Endothelial cell of umbilical vein (primary cell): ENCODE data around the gene ZNF681. TPM values are rescaled to one million over a fixed set of nuclear protein-coding genes. Genes with fewer than 3 reads are reported as not detected.

Source experiments
- BruUV-seq: library from RNA; stranded (reverse); fragments of 400-500 nt; replicated peaks from 2 replicates; lab custom pipeline; 2021; lab: Mats Ljungman, UMichigan
- CTCF ChIA-PET: fragments of 300-600, 350-600 bp; sonication (Branson Sonifier 250); formaldehyde crosslinking; loops from one replicate; lab custom pipeline; 2021; ENCODE audit warnings: antibody characterized with exemption, inconsistent platforms; lab: Charles Lee
- POLR2A ChIA-PET: fragments of 300-600, 350-600 bp; sonication (Branson Sonifier 250); formaldehyde crosslinking; loops from one replicate; lab custom pipeline; 2021; ENCODE audit warnings: antibody characterized with exemption, inconsistent platforms; lab: Charles Lee
- DNase-seq: peaks from one replicate; pipeline ENCODE4 v3.0.0-alpha.2; 2011; ENCODE audit warnings: low read depth, low spot score
- FAIRE-seq: peaks from 2 replicates; lab custom pipeline; 2011; peaks lifted over from hg19 to GRCh38; lab: Jason Lieb, UNC
- H2AFZ ChIP-seq: 2 replicates; pipeline ENCODE4 v1.6.0; 2012; ENCODE audit warnings: low read depth, low read length, control low read depth, inconsistent platforms
- H3K27ac ChIP-seq: 2 replicates; pipeline ENCODE4 v1.5.1; 2011; ENCODE audit warnings: low read depth, mild to moderate bottlenecking, control low read depth, low read length, moderate library complexity; ENCODE audit not compliant: insufficient read depth
- H3K27me3 ChIP-seq, 2 experiments: 2 replicates each; pipeline versions ENCODE4 v1.6.0 to v1.6.1; 2011; ENCODE audit warnings: low read length in 2 of 2, mixed read lengths in 1 of 2; ENCODE audit not compliant: control insufficient read depth in 2 of 2, insufficient read depth in 2 of 2
- H3K36me3 ChIP-seq, 2 experiments: 2 replicates in 1 of 2; 3 replicates in 1 of 2; pipeline ENCODE4 v1.5.1; 2011; ENCODE audit warnings: low read length in 2 of 2, mild to moderate bottlenecking in 1 of 2, moderate library complexity in 1 of 2; ENCODE audit not compliant: control insufficient read depth in 2 of 2, insufficient read depth in 2 of 2; ENCODE audit errors: extremely low read depth in 1 of 2
- H3K4me1 ChIP-seq: 3 replicates; pipeline ENCODE4 v1.5.1; 2011; ENCODE audit warnings: mild to moderate bottlenecking, low read length; ENCODE audit not compliant: control insufficient read depth, insufficient read depth; ENCODE audit errors: extremely low read depth
- H3K4me2 ChIP-seq: 2 replicates; pipeline ENCODE4 v1.6.1; 2011; ENCODE audit warnings: low read length, control low read depth, mixed read lengths; ENCODE audit not compliant: insufficient read depth
- H3K4me3 ChIP-seq, 3 experiments: fragments of 200-600 bp in 1 of 3; sonication (generic), shearing (Covaris generic) in 1 of 3; replicated peaks in 1 of 3; 2 replicates each; pipeline ENCODE4 v1.5.1; 2011 to 2016; ENCODE audit warnings: control low read depth in 3 of 3, low read length in 3 of 3, mild to moderate bottlenecking in 2 of 3, inconsistent platforms in 1 of 3, low read depth in 1 of 3, moderate library complexity in 1 of 3; ENCODE audit not compliant: insufficient read depth in 1 of 3
- H3K79me2 ChIP-seq: 2 replicates; pipeline ENCODE4 v1.6.0; 2012; ENCODE audit warnings: low read length, inconsistent platforms; ENCODE audit not compliant: control insufficient read depth, insufficient read depth
- H3K9ac ChIP-seq: replicated peaks from 2 replicates; pipeline ENCODE3; 2011; ENCODE audit warnings: low read length, control low read depth; ENCODE audit not compliant: insufficient read depth; ENCODE audit errors: extremely low read depth
- H3K9me1 ChIP-seq: replicated peaks from 3 replicates; pipeline ENCODE4 v1.6.0; 2011; ENCODE audit warnings: mild to moderate bottlenecking, low read length; ENCODE audit not compliant: control insufficient read depth, insufficient read depth; ENCODE audit errors: extremely low read depth
- H3K9me3 ChIP-seq: replicated peaks from 2 replicates; pipeline ENCODE4 v1.5.1; 2012; ENCODE audit warnings: low read length, inconsistent platforms; ENCODE audit not compliant: control insufficient read depth, insufficient read depth
- H4K20me1 ChIP-seq: replicated peaks from 2 replicates; pipeline ENCODE3; 2011; ENCODE audit warnings: mild to moderate bottlenecking, low read length; ENCODE audit not compliant: control insufficient read depth, insufficient read depth; ENCODE audit errors: extremely low read depth
- CTCF ChIP-seq, 2 donors: IDR thresholded peaks; 1 replicate in 1 of 2; 2 replicates in 1 of 2; pipeline ENCODE4 v1.5.1; 2011; ENCODE audit warnings: low read length in 2 of 2, mild to moderate bottlenecking in 2 of 2, moderate library complexity in 2 of 2, control low read depth in 1 of 2, inconsistent platforms in 1 of 2, low read depth in 1 of 2; ENCODE audit not compliant: insufficient read depth in 1 of 2; ENCODE audit errors: extremely low read depth in 1 of 2
- EZH2 ChIP-seq: IDR thresholded peaks from 2 replicates; pipeline ENCODE4 v1.6.1; 2012; ENCODE audit warnings: borderline replicate concordance, low read depth, mild to moderate bottlenecking, moderate library complexity, low read length, inconsistent platforms; ENCODE audit not compliant: severe bottlenecking
- FOS ChIP-seq: IDR thresholded peaks from 2 replicates; pipeline ENCODE4 v1.6.1; 2011; ENCODE audit warnings: mild to moderate bottlenecking, low read length, moderate library complexity, borderline replicate concordance; ENCODE audit not compliant: insufficient read depth
- GATA2 ChIP-seq: IDR thresholded peaks from 2 replicates; pipeline ENCODE4 v1.7.0; 2011; ENCODE audit warnings: low read depth, mild to moderate bottlenecking, moderate library complexity, mixed read lengths, low read length; ENCODE audit not compliant: insufficient read length, insufficient read depth
- JUN ChIP-seq: IDR thresholded peaks from 2 replicates; pipeline ENCODE4 v1.6.1; 2011; ENCODE audit warnings: borderline replicate concordance, low read depth; ENCODE audit not compliant: insufficient read length, insufficient read depth
- MYC ChIP-seq: IDR thresholded peaks from one replicate; pipeline ENCODE4 v1.6.1; 2011; ENCODE audit warnings: mild to moderate bottlenecking, low read depth, low read length
- POLR2A ChIP-seq: IDR thresholded peaks from 2 replicates; pipeline ENCODE4 v1.6.1; 2012; ENCODE audit warnings: low read depth, mild to moderate bottlenecking, control low read depth, low read length
- POLR2AphosphoS5 ChIP-seq: IDR thresholded peaks from 2 replicates; pipeline ENCODE4 v1.6.1; 2012; ENCODE audit warnings: low read depth, mild to moderate bottlenecking, control low read depth, low read length, moderate library complexity; ENCODE audit not compliant: insufficient read depth
- dilution Hi-C: fragments of 300-500 bp; cut with MboI; formaldehyde crosslinking; loops from one replicate; pipeline ENCODE4 v1.15.0; 2019; ENCODE audit warnings: low sequenced_read_pairs; ENCODE audit not compliant: extremely low pct_ligation_motif_present
- intact Hi-C: fragments of 100-400 bp; cut with micrococcal nuclease; formaldehyde crosslinking; loops from one replicate; pipeline ENCODE4 v1.10.0; 2022
- polyA plus RNA-seq, 4 experiments: library from polyadenylated mRNA; depleted of rRNA in 3 of 4; stranded (reverse) in 3 of 4; unstranded in 1 of 4; fragments of >200 nt; gene quantifications; 2 replicates each; pipeline versions ENCODE4 v1.2.1 to v1.2.3, GENCODE V29; 2011 to 2012; ENCODE audit warnings: missing spikeins in 1 of 4
- total RNA-seq: library from RNA; stranded (reverse); gene quantifications from 2 replicates; pipeline ENCODE4 v1.2.3, GENCODE V29; 2021
- TF ChIP-seq, protein P1 (sequence below): IDR thresholded peaks from 2 replicates; pipeline ENCODE4 v1.6.1; 2011; ENCODE audit not compliant: insufficient read depth, insufficient read length

Gene ZNF681
- total and polyA plus RNA-seq, 2 donors (not counting 3 experiments of a cell fraction or from before 2014, with no cell fraction given) = 0.07 to 1.9 TPM

DNA sequence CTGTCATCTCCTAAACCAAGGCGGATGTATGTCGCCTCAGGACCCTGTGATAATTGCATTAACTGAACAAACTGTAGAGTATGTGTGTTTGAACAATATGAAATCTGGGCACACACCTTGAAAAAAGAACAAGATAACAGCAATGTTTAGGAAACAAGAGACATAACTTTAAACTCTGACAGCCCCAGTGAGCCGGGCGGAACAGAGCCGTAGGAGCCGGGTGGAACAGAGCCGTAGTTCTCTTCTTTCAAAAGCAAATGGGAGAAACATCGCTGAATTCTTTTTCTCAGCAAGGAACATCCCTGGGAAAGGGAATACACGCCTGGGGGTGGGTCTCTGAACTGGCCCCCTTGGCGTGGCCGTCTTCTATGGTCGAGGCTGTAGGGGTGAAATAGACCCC, 39.9 kb downstream of the ZNF681 start:
- POLR2A ChIA-PET = no interaction called here
- Histone ChIP-seq H3K27ac (no peak overlapping the region), H4K20me1 (no peaks in the 10 kb centered on the region), H3K36me3 (no peaks in the 10 kb centered on the region), H3K9ac (no peak overlapping the region), H3K4me1 (no peaks in the 10 kb centered on the region), H3K9me3 (peaks cover 2% of the 10 kb centered on the region), H3K9me1 (no peaks in the 10 kb centered on the region), H3K79me2 (no peaks in the 10 kb centered on the region), H3K27me3 (no peaks in the 10 kb centered on the region), H3K4me2 (no peak overlapping the region), H2AFZ (no peak overlapping the region), H3K4me3 (no peak overlapping the region)
- no peak for FAIRE-seq
- CTCF ChIA-PET = no interaction called here
- BruUV-seq = no TSS peak
- DNase-seq = no peak
- intact Hi-C loops = no loop called here
- dilution Hi-C loops = no loop called here
- no peak for TF ChIP-seq CTCF (IDR thresholded peaks at IDR 0.05; ENCODE audit: extremely low read depth in 1 of 2, insufficient read depth in 1 of 2, low read depth in 1 of 2, low read length in 2 of 2)
- TF ChIP-seq MYC = no peak
- no peak for TF ChIP-seq JUN
- TF ChIP-seq GATA2 = no peak
- no peak for TF ChIP-seq FOS

DNA sequence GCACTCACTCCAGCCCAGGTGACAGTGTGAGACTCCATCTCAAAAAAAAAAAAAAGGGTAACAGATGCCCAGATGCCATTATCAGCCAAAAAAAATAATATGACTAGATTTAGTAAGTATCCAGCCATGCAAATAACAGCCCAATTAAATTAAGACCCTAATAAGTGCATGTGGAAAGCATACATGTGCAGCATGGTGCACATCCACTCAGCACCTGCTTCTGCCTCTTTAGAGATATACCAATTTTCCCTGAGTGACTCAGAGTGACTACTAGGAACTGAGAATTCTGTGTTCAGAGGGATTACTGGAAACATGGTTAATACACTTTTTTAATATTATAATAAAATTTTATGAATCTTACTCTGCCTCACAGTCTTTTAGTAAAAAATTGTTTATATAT, 41.9 kb downstream of the ZNF681 start:
- ChIA-PET CTCF (no interaction called here), POLR2A (interaction anchor here (0.7 kb wide), 1 partner anchor 1597 kb away, joined by 6 read pairs; no protein-coding TSS in a partner anchor)
- no peak overlapping the region for H3K4me2 ChIP-seq
- no peaks in the 10 kb centered on the region for H3K79me2 ChIP-seq
- H4K20me1 ChIP-seq = no peaks in the 10 kb centered on the region
- H3K9ac ChIP-seq = no peak overlapping the region
- no peaks in the 10 kb centered on the region for H3K4me1 ChIP-seq
- dilution Hi-C loops (no loop called here), intact Hi-C loops (no loop called here)
- H3K4me3 ChIP-seq = no peak overlapping the region
- H3K36me3 ChIP-seq = no peaks in the 10 kb centered on the region
- TF ChIP-seq MYC = no peak
- TF ChIP-seq CTCF (IDR thresholded peaks at IDR 0.05; ENCODE audit: extremely low read depth in 1 of 2, insufficient read depth in 1 of 2, low read depth in 1 of 2, low read length in 2 of 2) = no peak
- no peak for TF ChIP-seq POLR2A
- TF ChIP-seq, protein P1, sequence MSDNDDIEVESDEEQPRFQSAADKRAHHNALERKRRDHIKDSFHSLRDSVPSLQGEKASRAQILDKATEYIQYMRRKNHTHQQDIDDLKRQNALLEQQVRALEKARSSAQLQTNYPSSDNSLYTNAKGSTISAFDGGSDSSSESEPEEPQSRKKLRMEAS = no peak
- TF ChIP-seq FOS = no peak
- no peak for TF ChIP-seq EZH2
- TF ChIP-seq POLR2AphosphoS5 = no peak
- TF ChIP-seq GATA2 = no peak
- TF ChIP-seq JUN = no peak
- no peak overlapping the region for H2AFZ ChIP-seq
- no peaks in the 10 kb centered on the region for H3K27me3 ChIP-seq
- no peaks in the 10 kb centered on the region for H3K9me1 ChIP-seq
- no peak for DNase-seq
- peaks cover 2% of the 10 kb centered on the region for H3K9me3 ChIP-seq
- no peak overlapping the region for H3K27ac ChIP-seq
- FAIRE-seq = no peak
- no TSS peak for BruUV-seq
